Endometrial microvascular endothelial cells (primary cell): ENCODE data around the gene RCBTB1. TPM values are rescaled to one million over a fixed set of nuclear protein-coding genes. Genes with fewer than 3 reads are reported as not detected.
"Not testable (repeated sequence)": the region's sequence is repeated elsewhere in the genome, so short reads cannot be mapped to it uniquely, and the experiment has no call there.

ENCODE experiments used
- in situ Hi-C: cut with HindIII; loops from 2 replicates; pipeline ENCODE4 v1.10.0; 2017; ENCODE audit warnings: low sequenced_read_pairs, low pct_unique_long_range_greater_than_20kb; ENCODE audit errors: inconsistent ontology term
- total RNA-seq: library from RNA; depleted of rRNA; stranded (reverse); fragments of >200 nt; gene quantifications from one replicate; pipeline ENCODE4 v1.2.3, GENCODE V29; 2015; ENCODE audit errors: inconsistent ontology term

Gene RCBTB1
- total RNA-seq, 1 donor from 2014 or later, result 19.1 TPM

GRCh38 chr13:49607761-49608160 is 22.4 kb upstream of the RCBTB1 start:
- in situ Hi-C loops, result no loop called here

- in situ Hi-C loops, result no loop called here
Observed at GRCh38 chr13:49606747-49607648, 21.6 kb upstream of the RCBTB1 start.

GRCh38 chr13:49604570-49604969 is 19.2 kb upstream of the RCBTB1 start:
- in situ Hi-C loops, result no loop called here

- in situ Hi-C loops, result not testable (repeated sequence)
Observed at GRCh38 chr13:49602615-49603014, 17.3 kb upstream of the RCBTB1 start.

GRCh38 chr13:49602005-49602404 is 16.6 kb upstream of the RCBTB1 start:
- in situ Hi-C loops, result no loop called here

- in situ Hi-C loops, result no loop called here
Observed at GRCh38 chr13:49597043-49597641, 11.8 kb upstream of the RCBTB1 start.

GRCh38 chr13:49596221-49596620 is 10.9 kb upstream of the RCBTB1 start:
- in situ Hi-C loops, result no loop called here

GRCh38 chr13:49594576-49594975 is 9.2 kb upstream of the RCBTB1 start:
- in situ Hi-C loops, result no loop called here

GRCh38 chr13:49593876-49594275 is 8.5 kb upstream of the RCBTB1 start:
- in situ Hi-C loops, result not testable (repeated sequence)

- in situ Hi-C loops, result not testable (repeated sequence)
Observed at GRCh38 chr13:49590714-49591113, 5.4 kb upstream of the RCBTB1 start.

GRCh38 chr13:49587311-49587847 is 2.0 kb upstream of the RCBTB1 start:
- in situ Hi-C loops, result no loop called here

GRCh38 chr13:49586717-49587116 is 1.4 kb upstream of the RCBTB1 start:
- in situ Hi-C loops, result no loop called here

- in situ Hi-C loops, result no loop called here
Observed at GRCh38 chr13:49584771-49585182, 581 bp downstream of the RCBTB1 start.

GRCh38 chr13:49580980-49581680 is 4.2 kb downstream of the RCBTB1 start:
- in situ Hi-C loops, result no loop called here

GRCh38 chr13:49579501-49579900 is 5.9 kb downstream of the RCBTB1 start:
- in situ Hi-C loops, result no loop called here

- in situ Hi-C loops, result no loop called here
Observed at GRCh38 chr13:49571299-49572240, 13.8 kb downstream of the RCBTB1 start.

GRCh38 chr13:49569993-49570689 is 15.2 kb downstream of the RCBTB1 start:
- in situ Hi-C loops, result no loop called here

GRCh38 chr13:49567491-49567890 is 17.9 kb downstream of the RCBTB1 start:
- in situ Hi-C loops, result no loop called here
